Measurements from ENCODE around the gene COQ10A.
"Not testable (repeated sequence)": the region's sequence is repeated elsewhere in the genome, so short reads cannot be mapped to it uniquely, and the experiment has no call there.

The COQ10A gene

GRCh38 chr12:56242986-56243385 lies 23.8 kb upstream of the COQ10A start:
- in situ Hi-C loops (cut with MboI; ENCODE audit: low sequenced_read_pairs): no loop called here

GRCh38 chr12:56243731-56244181 lies 23.0 kb upstream of the COQ10A start:
- in situ Hi-C loops (cut with MboI; ENCODE audit: low sequenced_read_pairs): no loop called here

GRCh38 chr12:56244494-56244893 lies 22.2 kb upstream of the COQ10A start:
- in situ Hi-C loops (cut with MboI; ENCODE audit: low sequenced_read_pairs): no loop called here

DNA sequence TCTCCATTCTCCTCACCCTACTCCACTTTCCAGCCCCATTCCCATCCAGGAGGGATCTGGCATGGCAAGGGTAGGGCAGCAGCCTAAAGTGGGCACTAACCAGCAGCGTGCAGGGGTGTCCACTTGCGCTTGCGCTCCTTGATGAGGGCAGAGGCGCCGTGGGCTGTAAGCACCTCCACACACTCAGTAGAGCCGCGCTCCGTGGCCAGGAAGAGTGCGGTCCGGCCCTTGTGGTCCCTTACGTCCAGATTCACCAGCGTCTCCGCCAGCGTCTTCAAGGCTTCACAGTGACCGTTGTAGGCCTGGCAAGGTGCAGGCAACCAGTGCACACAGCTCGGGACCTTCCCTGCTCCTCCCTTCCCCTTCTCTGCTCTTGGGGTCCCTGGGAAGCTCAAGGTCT lies 18.8 kb upstream of the COQ10A start:
- in situ Hi-C loops (cut with MboI; ENCODE audit: low sequenced_read_pairs): no loop called here

DNA sequence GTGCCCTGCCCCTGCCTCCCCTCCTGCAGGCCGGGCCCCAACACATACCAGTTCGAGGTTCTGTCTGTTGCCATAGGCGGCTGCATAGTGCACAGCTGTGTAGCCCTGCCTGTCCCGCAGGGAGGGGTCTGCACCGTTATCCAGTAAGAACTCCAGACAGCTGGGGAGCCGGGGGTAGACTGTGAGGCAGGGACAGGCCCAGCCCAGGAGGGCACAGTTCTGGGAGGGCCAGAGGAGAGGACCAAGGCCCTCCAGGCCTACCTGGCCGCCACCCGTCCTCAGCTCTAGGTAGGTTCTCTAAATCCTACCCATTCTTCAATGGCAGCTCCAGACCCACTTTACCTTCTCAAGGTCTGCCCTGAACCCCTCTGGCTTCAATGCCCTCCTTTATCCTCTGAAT lies 18.0 kb upstream of the COQ10A start:
- in situ Hi-C loops (cut with MboI; ENCODE audit: low sequenced_read_pairs): no loop called here

GRCh38 chr12:56252649-56253048 lies 14.1 kb upstream of the COQ10A start:
- in situ Hi-C loops (cut with MboI; ENCODE audit: low sequenced_read_pairs): no loop called here

DNA sequence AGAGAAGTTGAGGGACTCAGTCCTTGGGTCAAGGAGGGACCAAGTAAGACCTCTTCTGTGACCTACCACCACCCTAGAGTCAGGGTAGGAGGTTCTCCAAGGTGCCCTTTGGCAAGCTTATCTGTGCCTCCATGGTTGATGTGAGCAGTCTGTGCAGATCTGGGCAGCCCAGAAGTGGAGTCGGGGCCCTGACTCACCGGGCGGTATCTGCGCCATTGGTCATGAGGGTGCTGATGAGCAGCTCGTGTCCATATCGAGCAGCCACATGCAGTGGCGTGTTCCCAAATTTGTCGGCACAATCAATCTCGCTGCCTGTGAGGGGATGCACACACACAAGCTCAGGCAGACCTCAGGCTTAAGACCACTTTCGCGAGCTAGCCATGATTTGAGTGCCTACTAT lies 13.7 kb upstream of the COQ10A start:
- in situ Hi-C loops (cut with MboI; ENCODE audit: low sequenced_read_pairs): no loop called here

GRCh38 chr12:56255671-56256070 lies 11.1 kb upstream of the COQ10A start:
- in situ Hi-C loops (cut with MboI; ENCODE audit: low sequenced_read_pairs): no loop called here

DNA sequence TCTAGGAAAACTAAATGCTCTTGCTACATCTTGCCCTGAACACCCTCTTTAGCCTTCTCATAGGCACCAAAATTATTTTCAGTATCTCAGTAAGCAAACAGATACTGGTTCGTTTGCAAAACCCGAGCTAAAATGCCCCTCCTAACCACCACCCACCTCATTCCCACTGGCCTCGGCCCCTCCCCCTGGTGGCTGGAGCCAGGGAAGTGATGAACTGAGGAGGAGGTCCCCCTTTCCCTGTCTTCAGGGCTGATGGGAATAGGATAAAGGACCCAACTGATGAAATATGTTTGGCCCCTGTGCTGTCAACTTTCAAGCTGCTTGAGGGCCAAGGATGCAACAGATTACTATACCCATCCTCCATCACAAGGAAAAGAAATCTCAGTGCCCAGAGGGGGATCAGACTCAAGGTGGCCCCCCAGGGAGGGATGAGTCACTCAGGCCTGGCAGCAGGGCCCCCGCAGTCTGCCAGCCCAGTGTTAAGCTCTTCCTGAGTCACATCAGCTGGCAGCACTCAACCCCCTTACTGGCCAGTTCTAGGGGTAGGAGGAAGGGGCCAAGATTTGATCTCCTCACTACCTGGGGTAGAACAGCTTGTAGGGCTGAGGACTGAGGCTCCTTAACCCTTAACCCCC lies 10.3 kb upstream of the COQ10A start:
- in situ Hi-C loops (cut with MboI; ENCODE audit: low sequenced_read_pairs): no loop called here

- in situ Hi-C loops (cut with MboI; ENCODE audit: low sequenced_read_pairs): no loop called here
These were observed 9.7 kb upstream of the COQ10A start for GRCh38 chr12:56257071-56257470.

GRCh38 chr12:56257491-56258067 lies 9.2 kb upstream of the COQ10A start:
- in situ Hi-C loops (cut with MboI; ENCODE audit: low sequenced_read_pairs): no loop called here

DNA sequence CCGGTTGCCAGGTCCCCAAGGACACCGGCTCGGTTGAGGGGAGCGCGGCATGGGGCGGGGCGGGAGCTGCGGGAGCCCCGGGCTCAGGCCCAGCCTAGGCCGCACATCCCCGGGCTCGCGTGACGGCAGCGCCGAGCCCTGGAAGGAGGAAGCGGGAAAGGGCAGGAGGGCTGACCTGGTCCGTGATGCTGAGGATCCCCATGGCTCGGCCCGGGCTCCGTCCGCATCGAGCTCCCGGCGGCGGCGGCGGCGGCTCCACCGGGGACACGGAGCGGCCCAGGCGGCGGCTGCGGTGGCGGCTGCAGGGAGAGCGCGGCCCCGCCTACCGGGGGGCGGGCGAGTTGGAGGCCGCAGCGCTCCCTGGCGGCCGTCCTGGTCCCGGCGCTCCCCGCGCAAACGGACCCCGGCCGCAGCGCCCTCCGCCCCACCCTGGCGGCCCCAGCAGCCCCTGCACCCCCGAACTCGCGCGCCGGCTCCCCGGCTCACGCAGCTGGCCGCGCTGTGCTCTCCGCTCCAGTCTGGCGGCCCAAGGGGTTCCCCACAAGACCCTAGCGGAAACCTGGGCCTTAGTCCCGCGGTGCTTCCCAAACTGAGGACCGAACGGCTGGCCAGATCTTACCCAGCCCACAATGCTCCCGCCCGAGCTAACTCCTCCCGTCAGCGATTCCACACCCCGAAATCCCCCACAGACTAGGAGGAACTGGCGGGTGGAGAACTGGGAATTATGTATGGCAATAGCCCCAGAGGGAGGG lies 8.5 kb upstream of the COQ10A start, which contains the start of gene ANKRD52:
Gene ANKRD52 (minus strand): TSS at position 317 of the 752 bp plus-strand sequence. CDS start 115 bp downstream, at position 202.
- in situ Hi-C loops (cut with MboI; ENCODE audit: low sequenced_read_pairs): no loop called here

DNA sequence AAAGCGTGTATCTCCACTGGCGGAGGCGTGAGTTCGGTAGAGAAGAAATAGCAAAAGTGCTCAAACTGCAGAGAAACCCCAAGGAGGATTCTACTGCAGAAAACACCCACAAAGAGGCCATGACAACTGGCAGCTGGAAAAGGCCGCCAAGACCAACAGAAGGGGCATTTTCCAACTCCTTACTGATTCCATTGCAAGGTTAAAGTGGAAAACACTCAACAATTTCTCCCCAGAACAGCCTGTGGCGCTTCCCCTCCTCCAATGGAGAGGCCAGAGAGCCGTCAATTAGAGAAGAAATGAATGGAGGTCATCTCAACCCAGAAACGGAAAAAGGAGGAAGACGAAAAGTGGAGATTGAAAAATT lies 7.9 kb upstream of the COQ10A start:
- in situ Hi-C loops (cut with MboI; ENCODE audit: low sequenced_read_pairs): no loop called here

- in situ Hi-C loops (cut with MboI; ENCODE audit: low sequenced_read_pairs): no loop called here
These were observed 6.4 kb upstream of the COQ10A start for GRCh38 chr12:56260380-56260779.

DNA sequence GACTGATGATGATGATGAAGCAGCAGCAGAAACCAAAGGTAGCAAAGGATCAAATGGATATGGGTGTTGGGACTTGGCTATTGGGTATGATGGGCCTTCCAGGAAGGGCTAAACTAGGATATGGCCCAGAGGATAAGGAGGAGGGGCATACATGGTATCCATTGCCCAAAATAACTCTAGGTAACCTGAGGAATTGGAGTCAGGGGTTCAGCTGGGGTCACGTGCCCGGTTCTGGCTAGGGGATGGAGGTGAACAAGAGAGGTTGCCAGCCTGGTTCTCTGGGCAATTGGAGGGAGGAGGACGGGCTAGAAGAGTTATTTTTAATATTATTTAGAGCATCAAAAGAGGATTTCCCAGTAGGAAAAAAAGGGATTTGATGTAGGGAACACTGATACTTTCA lies 5.8 kb upstream of the COQ10A start:
- in situ Hi-C loops (cut with MboI; ENCODE audit: low sequenced_read_pairs): no loop called here

- in situ Hi-C loops (cut with MboI; ENCODE audit: low sequenced_read_pairs): no loop called here
These were observed 5.1 kb upstream of the COQ10A start for GRCh38 chr12:56261503-56262232.

GRCh38 chr12:56262955-56263354 lies 3.8 kb upstream of the COQ10A start:
- in situ Hi-C loops (cut with MboI; ENCODE audit: low sequenced_read_pairs): not testable (repeated sequence)

- in situ Hi-C loops (cut with MboI; ENCODE audit: low sequenced_read_pairs): not testable (repeated sequence)
These were observed 562 bp upstream of the COQ10A start for GRCh38 chr12:56266068-56266692.

DNA sequence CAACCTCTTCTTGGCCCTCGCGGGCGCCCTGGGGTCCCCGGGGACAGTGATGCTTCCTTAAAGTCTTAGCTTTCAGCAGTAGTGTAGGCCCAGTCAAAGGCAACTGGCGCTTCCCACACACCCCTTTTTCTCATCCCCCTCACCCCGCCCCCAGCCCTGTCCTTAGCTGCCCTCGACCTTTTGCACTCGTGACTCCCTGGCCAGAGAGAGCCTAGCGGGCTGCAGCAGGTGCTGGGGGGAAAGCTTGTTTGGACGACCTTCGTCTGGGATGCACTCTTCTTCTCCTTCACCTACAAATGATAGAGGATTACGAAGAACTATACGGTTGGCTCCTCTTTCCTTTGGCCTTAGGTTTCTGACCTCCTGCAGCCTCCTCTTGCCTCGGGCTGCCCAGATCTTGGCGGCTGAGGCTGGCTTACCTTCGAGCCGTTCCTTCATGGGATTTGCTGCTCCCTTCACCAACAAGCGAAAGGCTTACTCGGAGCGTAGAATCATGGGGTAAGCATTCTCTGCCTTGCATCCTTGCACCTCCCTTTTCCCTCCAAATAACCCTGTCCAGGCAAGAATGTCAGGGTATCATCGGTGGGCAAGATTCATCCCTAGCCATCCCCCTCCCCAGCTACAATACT lies 815 bp downstream of the COQ10A start:
- in situ Hi-C loops (cut with MboI; ENCODE audit: low sequenced_read_pairs): no loop called here

GRCh38 chr12:56271031-56271430 lies 4.3 kb downstream of the COQ10A start:
- in situ Hi-C loops (cut with MboI; ENCODE audit: low sequenced_read_pairs): no loop called here

GRCh38 chr12:56272468-56272867 lies 5.7 kb downstream of the COQ10A start:
- in situ Hi-C loops (cut with MboI; ENCODE audit: low sequenced_read_pairs): not testable (repeated sequence)

Data from HL-60/S4 treated with retinoic acid at 250 ng/mL for 4 days and 3 days (cell line).